A673 (cell line): ENCODE results near the gene KMT2B. TPM values are rescaled to one million over a fixed set of nuclear protein-coding genes. Genes with fewer than 3 reads are reported as not detected.

Source experiments
- BruUV-seq: library from RNA; stranded (reverse); fragments of 400-500 nt; replicated peaks from 2 replicates; lab custom pipeline; 2021; lab: Mats Ljungman, UMichigan
- CTCF ChIA-PET: fragments of 300-600 bp; sonication (Branson Sonifier 250); formaldehyde crosslinking; loops from one replicate; lab custom pipeline; 2022; ENCODE audit warnings: antibody characterized with exemption; lab: Charles Lee
- POLR2A ChIA-PET: fragments of 300-600 bp; sonication (Branson Sonifier 250); formaldehyde crosslinking; loops from one replicate; lab custom pipeline; 2022; ENCODE audit warnings: antibody characterized with exemption; ENCODE audit not compliant: low non-redundant PET; lab: Charles Lee
- DNase-seq: peaks from one replicate; pipeline ENCODE4 v3.0.0-alpha.2; 2015; ENCODE audit warnings: low spot score
- H3K27ac ChIP-seq: fragments of 200-600 bp; sonication (generic); 2 replicates; pipeline ENCODE4 v1.5.1; 2016; ENCODE audit warnings: mixed run types, low read depth, mild to moderate bottlenecking, mixed read lengths, antibody characterized with exemption, low read length; ENCODE audit not compliant: poor library complexity, severe bottlenecking
- H3K27me3 ChIP-seq: fragments of 200-600 bp; sonication (generic); replicated peaks from 2 replicates; pipeline ENCODE4 v1.6.1; 2017; ENCODE audit warnings: mixed run types, low read depth, mild to moderate bottlenecking, mixed read lengths, antibody characterized with exemption, low read length; ENCODE audit not compliant: insufficient read depth, poor library complexity
- H3K36me3 ChIP-seq: fragments of 200-600 bp; sonication (generic); 2 replicates; pipeline ENCODE4 v1.6.1; 2016; ENCODE audit warnings: mixed run types, mild to moderate bottlenecking, mixed read lengths, antibody characterized with exemption, low read length; ENCODE audit not compliant: insufficient read depth, poor library complexity, severe bottlenecking
- H3K4me1 ChIP-seq: fragments of 200-600 bp; sonication (generic); 2 replicates; pipeline ENCODE4 v1.6.1; 2017; ENCODE audit warnings: mixed run types, mild to moderate bottlenecking, mixed read lengths, antibody characterized with exemption, low read length; ENCODE audit not compliant: insufficient read depth, poor library complexity, severe bottlenecking
- H3K4me3 ChIP-seq: fragments of 200-600 bp; sonication (generic); 2 replicates; pipeline ENCODE4 v1.5.1; 2016; ENCODE audit warnings: low read depth, mixed run types, mild to moderate bottlenecking, mixed read lengths, low read length; ENCODE audit not compliant: poor library complexity, severe bottlenecking
- H3K9me3 ChIP-seq: fragments of 200-600 bp; sonication (generic); 2 replicates; pipeline ENCODE4 v1.6.1; 2016; ENCODE audit warnings: mixed run types, low read depth, mild to moderate bottlenecking, mixed read lengths, antibody characterized with exemption, low read length; ENCODE audit not compliant: poor library complexity, severe bottlenecking
- EZH2 ChIP-seq: fragments of 200-600 bp; sonication (generic); IDR thresholded peaks from 2 replicates; pipeline ENCODE4 v1.6.1; 2017; ENCODE audit warnings: borderline replicate concordance, low read depth, mild to moderate bottlenecking, mixed read lengths, antibody characterized with exemption, low read length; ENCODE audit not compliant: poor library complexity, severe bottlenecking
- intact Hi-C: fragments of 100-400 bp; cut with micrococcal nuclease; formaldehyde crosslinking; loops from one replicate; pipeline ENCODE4 v1.10.0; 2022; ENCODE audit not compliant: unreplicated experiment
- total RNA-seq: library from RNA; stranded (reverse); gene quantifications from 2 replicates; pipeline ENCODE4 v1.2.3, GENCODE V29; 2021
- TF ChIP-seq, protein P1 (sequence below): fragments of 300-800, 200-600 bp; sonication (generic); conservative IDR thresholded peaks from 2 replicates; pipeline ENCODE4 v1.5.1; 2017; ENCODE audit warnings: low read depth, mild to moderate bottlenecking, antibody characterized with exemption, low read length, moderate library complexity, mixed read lengths

Gene KMT2B
- total RNA-seq, 1 experiment from 2014 or later, result 49.1 TPM

DNA sequence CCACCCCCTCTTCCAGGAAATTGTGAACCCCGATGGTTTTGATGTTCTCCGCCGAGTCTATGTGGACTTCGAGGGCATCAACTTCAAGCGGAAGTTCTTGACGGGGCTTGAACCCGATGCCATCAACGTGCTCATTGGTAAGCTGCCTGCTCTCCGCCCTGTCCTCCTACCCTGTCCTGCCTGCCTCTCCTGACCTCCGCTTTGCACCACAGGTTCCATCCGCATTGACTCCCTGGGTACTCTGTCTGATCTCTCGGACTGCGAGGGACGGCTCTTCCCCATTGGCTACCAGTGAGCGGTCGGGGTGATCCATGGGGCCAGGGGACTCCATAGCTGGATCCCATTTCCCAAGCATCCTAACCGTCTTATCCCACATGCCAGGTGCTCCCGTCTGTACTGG, 12.5 kb downstream of the KMT2B start:
- no peak overlapping the region for H3K27ac ChIP-seq
- H3K4me1 ChIP-seq, result no peaks in the 10 kb centered on the region
- ChIA-PET POLR2A (interaction anchor here (0.6 kb wide), 1 partner anchor 15 kb away, joined by 3 read pairs; the partner anchor contains the start of genes PSENEN and U2AF1L4), CTCF (no interaction called here)
- peaks cover 92% of the 10 kb centered on the region for H3K36me3 ChIP-seq
- BruUV-seq, result no TSS peak
- no peak for DNase-seq
- H3K9me3 ChIP-seq, result no peaks in the 10 kb centered on the region
- TF ChIP-seq EZH2, result no peak
- TF ChIP-seq, protein P1, sequence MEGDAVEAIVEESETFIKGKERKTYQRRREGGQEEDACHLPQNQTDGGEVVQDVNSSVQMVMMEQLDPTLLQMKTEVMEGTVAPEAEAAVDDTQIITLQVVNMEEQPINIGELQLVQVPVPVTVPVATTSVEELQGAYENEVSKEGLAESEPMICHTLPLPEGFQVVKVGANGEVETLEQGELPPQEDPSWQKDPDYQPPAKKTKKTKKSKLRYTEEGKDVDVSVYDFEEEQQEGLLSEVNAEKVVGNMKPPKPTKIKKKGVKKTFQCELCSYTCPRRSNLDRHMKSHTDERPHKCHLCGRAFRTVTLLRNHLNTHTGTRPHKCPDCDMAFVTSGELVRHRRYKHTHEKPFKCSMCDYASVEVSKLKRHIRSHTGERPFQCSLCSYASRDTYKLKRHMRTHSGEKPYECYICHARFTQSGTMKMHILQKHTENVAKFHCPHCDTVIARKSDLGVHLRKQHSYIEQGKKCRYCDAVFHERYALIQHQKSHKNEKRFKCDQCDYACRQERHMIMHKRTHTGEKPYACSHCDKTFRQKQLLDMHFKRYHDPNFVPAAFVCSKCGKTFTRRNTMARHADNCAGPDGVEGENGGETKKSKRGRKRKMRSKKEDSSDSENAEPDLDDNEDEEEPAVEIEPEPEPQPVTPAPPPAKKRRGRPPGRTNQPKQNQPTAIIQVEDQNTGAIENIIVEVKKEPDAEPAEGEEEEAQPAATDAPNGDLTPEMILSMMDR, result no peak
- no peak overlapping the region for H3K4me3 ChIP-seq
- intact Hi-C loops, result no loop called here
- no peaks in the 10 kb centered on the region for H3K27me3 ChIP-seq

DNA sequence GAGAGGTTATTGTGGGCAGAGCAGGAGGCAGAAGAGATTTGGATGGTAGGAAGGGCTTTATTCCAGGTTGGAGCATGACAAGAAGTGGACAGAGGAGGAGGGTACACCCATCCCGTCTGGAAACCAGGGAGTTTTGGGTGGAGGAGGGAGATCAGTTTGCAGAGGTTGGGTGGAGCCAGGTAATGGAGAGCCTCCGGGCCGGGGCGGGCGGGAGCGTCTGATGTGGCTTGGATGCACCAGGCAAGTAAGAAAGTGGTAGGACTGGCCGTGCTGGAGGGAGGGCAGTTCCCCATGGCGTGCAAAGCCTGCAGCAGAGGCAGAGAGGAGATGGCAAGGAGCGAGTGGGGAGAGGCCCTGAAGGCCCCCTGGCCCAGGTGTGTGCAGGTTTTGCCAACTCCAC, 13.6 kb downstream of the KMT2B start:
- no peak for TF ChIP-seq EZH2
- TF ChIP-seq, protein P1, result no peak
- H3K36me3 ChIP-seq, result peaks cover 82% of the 10 kb centered on the region
- H3K4me3 ChIP-seq, result no peak overlapping the region
- H3K4me1 ChIP-seq, result no peaks in the 10 kb centered on the region
- ChIA-PET CTCF (no interaction called here), POLR2A (no interaction called here)
- intact Hi-C loops, result no loop called here
- H3K27me3 ChIP-seq, result no peaks in the 10 kb centered on the region
- no peak overlapping the region for H3K27ac ChIP-seq
- H3K9me3 ChIP-seq, result no peaks in the 10 kb centered on the region
- DNase-seq, result no peak
- no TSS peak for BruUV-seq

DNA sequence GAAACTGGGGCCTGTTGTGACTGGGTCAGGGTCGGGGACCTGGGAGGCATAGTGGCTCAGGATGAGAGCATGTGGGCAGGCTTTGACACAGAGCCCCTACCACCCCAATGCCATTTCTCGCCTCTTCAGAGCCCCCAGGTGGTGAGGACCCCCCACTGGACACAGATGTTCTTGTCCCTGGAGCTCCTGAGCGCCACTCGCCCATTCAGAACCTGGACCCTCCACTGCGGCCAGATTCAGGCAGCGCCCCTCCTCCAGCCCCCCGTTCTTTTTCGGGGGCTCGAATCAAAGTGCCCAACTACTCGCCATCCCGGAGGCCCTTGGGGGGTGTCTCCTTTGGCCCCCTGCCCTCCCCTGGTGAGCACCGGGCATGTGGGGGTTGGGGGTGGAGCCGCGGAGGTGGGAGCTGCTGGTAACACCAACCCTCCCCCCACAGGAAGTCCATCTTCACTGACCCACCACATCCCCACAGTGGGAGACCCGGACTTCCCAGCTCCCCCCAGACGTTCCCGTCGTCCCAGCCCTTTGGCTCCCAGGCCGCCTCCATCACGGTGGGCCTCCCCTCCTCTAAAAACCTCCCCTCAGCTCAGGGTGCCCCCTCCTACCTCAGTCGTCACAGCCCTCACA, 14.1 kb downstream of the KMT2B start:
- peaks cover 82% of the 10 kb centered on the region for H3K36me3 ChIP-seq
- POLR2A ChIA-PET, result no interaction called here

More for the DNA sequence above, 14.1 kb downstream of the KMT2B start:
- no TSS peak for BruUV-seq
- no peak for DNase-seq
- intact Hi-C loops, result no loop called here
- H3K27ac ChIP-seq, result no peak overlapping the region
- H3K27me3 ChIP-seq, result no peaks in the 10 kb centered on the region
- H3K4me1 ChIP-seq, result no peaks in the 10 kb centered on the region
- no peak for TF ChIP-seq EZH2
- TF ChIP-seq, protein P1, result no peak
- no peak overlapping the region for H3K4me3 ChIP-seq
- H3K9me3 ChIP-seq, result no peaks in the 10 kb centered on the region
- CTCF ChIA-PET, result no interaction called here
